HepG2 (cell line): ENCODE results near the gene TPX2. TPM values are rescaled to one million over a fixed set of nuclear protein-coding genes. Genes with fewer than 3 reads are reported as not detected.

ENCODE experiments used
- ATF7 ChIP-seq, 2 experiments: fragments of 450-650 bp in 1 of 2; sonication (generic) in 1 of 2; formaldehyde crosslinking in 1 of 2; IDR thresholded peaks; 2 replicates each; pipeline versions ENCODE4 v1.4.0 to v1.6.1; 2016 to 2020; ENCODE audit warnings: antibody characterized with exemption in 1 of 2, mild to moderate bottlenecking in 1 of 2, missing genetic modification reagents in 1 of 2
- BORCS8-MEF2B ChIP-seq: sonication (generic); formaldehyde crosslinking; IDR thresholded peaks from 2 replicates; pipeline ENCODE4 v1.8.0; 2022; ENCODE audit warnings: mild to moderate bottlenecking, missing genetic modification reagents
- CHCHD3 ChIP-seq: sonication (generic); formaldehyde crosslinking; IDR thresholded peaks from 2 replicates; pipeline ENCODE4 v1.8.0; 2022; ENCODE audit warnings: mild to moderate bottlenecking, missing genetic modification reagents, moderate library complexity
- CHD4 ChIP-seq: fragments of 200-600 bp; sonication (generic); IDR thresholded peaks from 2 replicates; pipeline ENCODE4 v1.7.0; 2017; ENCODE audit warnings: mild to moderate bottlenecking, low read length, borderline replicate concordance
- FOXJ3 ChIP-seq: sonication (generic); formaldehyde crosslinking; IDR thresholded peaks from 2 replicates; pipeline ENCODE4 v1.4.0; 2020; ENCODE audit warnings: missing genetic modification reagents, mild to moderate bottlenecking, borderline replicate concordance
- MAF1 ChIP-seq: sonication (generic); formaldehyde crosslinking; IDR thresholded peaks from 2 replicates; pipeline ENCODE4 v1.5.0; 2020; ENCODE audit warnings: missing genetic modification reagents, borderline replicate concordance
- THYN1 ChIP-seq: sonication (generic); formaldehyde crosslinking; IDR thresholded peaks from 2 replicates; pipeline ENCODE4 v1.8.1; 2023; ENCODE audit warnings: low read depth, mild to moderate bottlenecking, moderate library complexity, missing genetic modification reagents, borderline replicate concordance
- ZFP1 ChIP-seq: IDR thresholded peaks from 2 replicates; pipeline ENCODE4 v1.6.1; 2016
- ZFP91 ChIP-seq: sonication (generic); formaldehyde crosslinking; IDR thresholded peaks from 2 replicates; pipeline ENCODE4 v1.9.0; 2022; ENCODE audit warnings: missing genetic modification reagents, mild to moderate bottlenecking, borderline replicate concordance
- ZNF136 ChIP-seq: sonication (generic); formaldehyde crosslinking; IDR thresholded peaks from 2 replicates; pipeline ENCODE4 v1.8.1; 2022; ENCODE audit warnings: low read depth, mild to moderate bottlenecking, moderate library complexity, missing genetic modification reagents
- ZNF432 ChIP-seq: sonication (generic); formaldehyde crosslinking; IDR thresholded peaks from 2 replicates; pipeline ENCODE4 v1.5.0; 2020; ENCODE audit warnings: missing genetic modification reagents, mild to moderate bottlenecking, borderline replicate concordance
- ZNF468 ChIP-seq: sonication (generic); formaldehyde crosslinking; IDR thresholded peaks from 2 replicates; pipeline ENCODE4 v1.8.0; 2022; ENCODE audit warnings: mild to moderate bottlenecking, moderate library complexity, missing genetic modification reagents
- ZNF646 ChIP-seq: sonication (generic); formaldehyde crosslinking; IDR thresholded peaks from 2 replicates; pipeline ENCODE4 v1.9.0; 2021; ENCODE audit warnings: mild to moderate bottlenecking, missing genetic modification reagents
- ZNF674 ChIP-seq: sonication (generic); formaldehyde crosslinking; IDR thresholded peaks from 2 replicates; pipeline ENCODE4 v1.5.0; 2020; ENCODE audit warnings: low read depth, mild to moderate bottlenecking, missing genetic modification reagents
- ZNF737 ChIP-seq: sonication (generic); formaldehyde crosslinking; IDR thresholded peaks from 2 replicates; pipeline ENCODE4 v1.5.0; 2020; ENCODE audit warnings: missing genetic modification reagents, mild to moderate bottlenecking, borderline replicate concordance
- ZNF775 ChIP-seq: sonication (generic); formaldehyde crosslinking; IDR thresholded peaks from 2 replicates; pipeline ENCODE4 v1.4.0; 2020; ENCODE audit warnings: missing genetic modification reagents, mild to moderate bottlenecking, moderate library complexity, borderline replicate concordance
- polyA plus RNA-seq, 8 experiments: library from polyadenylated mRNA; depleted of rRNA in 3 of 8; stranded (reverse) in 7 of 8; unstranded in 1 of 8; fragments of >200 nt; fragmentation: Illumina TruSeq in 4 of 8; extraction: Trizol in 4 of 8; gene quantifications; 2 replicates each; pipeline versions ENCODE4 v1.2.1 to v1.2.3, GENCODE V29; 2011 to 2016; ENCODE audit warnings: low read depth in 4 of 8, missing spikeins in 1 of 8, mixed read lengths in 1 of 8; ENCODE audit not compliant: insufficient read depth in 1 of 8
- total RNA-seq, 5 experiments: library from RNA; depleted of rRNA; stranded (reverse); fragments of >200 nt; fragmentation: Illumina TruSeq; extraction: Trizol; gene quantifications; 2 replicates each; pipeline ENCODE4 v1.2.3, GENCODE V29; 2016; ENCODE audit warnings: low read depth in 1 of 5
- TF ChIP-seq, protein P1 (sequence below): sonication (generic); formaldehyde crosslinking; IDR thresholded peaks from 2 replicates; pipeline ENCODE4 v1.8.0; 2022; ENCODE audit warnings: mild to moderate bottlenecking, missing genetic modification reagents; ENCODE audit not compliant: insufficient replicate concordance

Gene TPX2
- total and polyA plus RNA-seq, 2 of the 13 experiments (the other 11 are each of a cell fraction or from before 2014, with no cell fraction given), result 34.3 to 124 TPM

GRCh38 chr20:31720486-31721407 lies 18.3 kb upstream of the TPX2 start (continued):
- TF ChIP-seq ZNF468 (CRISPR knock-in tag), result peak; percentile 84; the same call in 1 of the 2 replicates
- TF ChIP-seq ZNF775 (CRISPR knock-in tag), result peak; percentile 93
- 0 out of 2 replicates have a peak, but pooled peaks have one; percentile 4 for TF ChIP-seq ZNF737 (CRISPR knock-in tag)
- TF ChIP-seq MAF1 (CRISPR knock-in tag), result peak; percentile 87; the same call in 1 of the 2 replicates
- no peak for TF ChIP-seq ATF7 (IDR thresholded peaks at IDR 0.05)
- peak; percentile 73; the same call in 1 of the 2 replicates for TF ChIP-seq ATF7 (CRISPR knock-in tag; IDR thresholded peaks at IDR 0.05)
- TF ChIP-seq, protein P1, sequence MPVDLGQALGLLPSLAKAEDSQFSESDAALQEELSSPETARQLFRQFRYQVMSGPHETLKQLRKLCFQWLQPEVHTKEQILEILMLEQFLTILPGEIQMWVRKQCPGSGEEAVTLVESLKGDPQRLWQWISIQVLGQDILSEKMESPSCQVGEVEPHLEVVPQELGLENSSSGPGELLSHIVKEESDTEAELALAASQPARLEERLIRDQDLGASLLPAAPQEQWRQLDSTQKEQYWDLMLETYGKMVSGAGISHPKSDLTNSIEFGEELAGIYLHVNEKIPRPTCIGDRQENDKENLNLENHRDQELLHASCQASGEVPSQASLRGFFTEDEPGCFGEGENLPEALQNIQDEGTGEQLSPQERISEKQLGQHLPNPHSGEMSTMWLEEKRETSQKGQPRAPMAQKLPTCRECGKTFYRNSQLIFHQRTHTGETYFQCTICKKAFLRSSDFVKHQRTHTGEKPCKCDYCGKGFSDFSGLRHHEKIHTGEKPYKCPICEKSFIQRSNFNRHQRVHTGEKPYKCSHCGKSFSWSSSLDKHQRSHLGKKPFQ (CRISPR knock-in tag), result peak; percentile 92
- TF ChIP-seq THYN1 (CRISPR knock-in tag), result 0 out of 2 replicates have a peak, but pooled peaks have one; percentile 34
- TF ChIP-seq ZNF674, result no peak
- peak; percentile 90 for TF ChIP-seq BORCS8-MEF2B (CRISPR knock-in tag)
- no peak for TF ChIP-seq CHCHD3
- TF ChIP-seq ZNF136 (CRISPR knock-in tag), result peak; percentile 29; the same call in 1 of the 2 replicates
- TF ChIP-seq ZFP91 (CRISPR knock-in tag), result no peak
- peak; percentile 61 for TF ChIP-seq CHD4
- TF ChIP-seq FOXJ3 (CRISPR knock-in tag), result peak; percentile 80
- peak; percentile 76; the same call in 1 of the 2 replicates for TF ChIP-seq ZFP1 (CRISPR knock-in tag)
- peak; percentile 89 for TF ChIP-seq ZNF646
- no peak for TF ChIP-seq ZNF432 (CRISPR knock-in tag)
